PC-9 (cell line): ENCODE data around the gene SLMAP. TPM values are rescaled to one million over a fixed set of nuclear protein-coding genes. Genes with fewer than 3 reads are reported as not detected.

Source experiments
- BruUV-seq: library from RNA; stranded (reverse); fragments of 400-500 nt; replicated peaks from 2 replicates; lab custom pipeline; 2021; lab: Mats Ljungman, UMichigan
- CTCF ChIA-PET: fragments of 300-600 bp; sonication (Branson Sonifier 250); formaldehyde crosslinking; loops from one replicate; lab custom pipeline; 2022; ENCODE audit warnings: antibody characterized with exemption; lab: Charles Lee
- POLR2A ChIA-PET: fragments of 300-600 bp; sonication (Branson Sonifier 250); formaldehyde crosslinking; loops from one replicate; lab custom pipeline; 2022; ENCODE audit warnings: antibody characterized with exemption; ENCODE audit not compliant: unreplicated experiment; lab: Charles Lee
- DNase-seq, 2 experiments: peaks; one replicate each; pipeline versions ENCODE4 v3.0.0 to v3.0.0-alpha.2; 2015 to 2022; ENCODE audit warnings: mixed read lengths in 1 of 2
- H2AFZ ChIP-seq: fragments of 200-600 bp; sonication (generic); 2 replicates; pipeline ENCODE4 v1.8.1; 2017; ENCODE audit warnings: antibody characterized with exemption
- H3F3A ChIP-seq: fragments of 200-600 bp; sonication (generic); 2 replicates; pipeline ENCODE4 v1.8.1; 2017; ENCODE audit warnings: antibody characterized with exemption, mild to moderate bottlenecking, low read depth; ENCODE audit not compliant: insufficient read depth
- H3K27ac ChIP-seq: fragments of 200-600 bp; sonication (generic); 2 replicates; pipeline ENCODE4 v1.6.1; 2016; ENCODE audit warnings: mixed run types
- H3K27me3 ChIP-seq: fragments of 200-600 bp; sonication (generic); 2 replicates; pipeline ENCODE4 v1.6.1; 2016; ENCODE audit warnings: low read depth, mixed run types; ENCODE audit not compliant: insufficient read depth
- H3K36me3 ChIP-seq: fragments of 200-600 bp; sonication (generic); 2 replicates; pipeline ENCODE4 v1.6.1; 2016; ENCODE audit warnings: low read depth, mixed run types
- H3K4me1 ChIP-seq: fragments of 200-600 bp; sonication (generic); replicated peaks from 2 replicates; pipeline ENCODE4 v1.6.1; 2016; ENCODE audit warnings: mixed run types; ENCODE audit not compliant: insufficient read depth
- H3K4me2 ChIP-seq: fragments of 200-600 bp; sonication (generic); 2 replicates; pipeline ENCODE4 v1.6.1; 2017; ENCODE audit warnings: mixed run types
- H3K4me3 ChIP-seq: fragments of 200-600 bp; sonication (generic); 2 replicates; pipeline ENCODE4 v1.6.1; 2016; ENCODE audit warnings: mixed run types
- H3K79me2 ChIP-seq: fragments of 200-600 bp; sonication (generic); 2 replicates; pipeline ENCODE4 v1.6.1; 2017; ENCODE audit warnings: low read depth, mixed run types
- H3K9me2 ChIP-seq: fragments of 200-600 bp; sonication (generic); 2 replicates; pipeline ENCODE4 v1.8.1; 2017; ENCODE audit warnings: mild to moderate bottlenecking; ENCODE audit not compliant: insufficient read depth
- H3K9me3 ChIP-seq: fragments of 200-600 bp; sonication (generic); 2 replicates; pipeline ENCODE4 v1.8.1; 2016; ENCODE audit warnings: low read depth; ENCODE audit not compliant: insufficient read depth
- H4K20me1 ChIP-seq: fragments of 200-600 bp; sonication (generic); 2 replicates; pipeline ENCODE4 v1.8.1; 2017; ENCODE audit not compliant: insufficient read depth
- EZH2 ChIP-seq: fragments of 200-600 bp; sonication (generic); IDR thresholded peaks from 2 replicates; pipeline ENCODE4 v1.8.0; 2017; ENCODE audit warnings: antibody characterized with exemption, low read depth
- intact Hi-C: fragments of 100-400 bp; cut with micrococcal nuclease; formaldehyde crosslinking; loops from one replicate; pipeline ENCODE4 v1.10.0; 2022; ENCODE audit not compliant: unreplicated experiment
- total RNA-seq: library from RNA; stranded (reverse); gene quantifications from 2 replicates; pipeline ENCODE4 v1.2.3, GENCODE V29; 2021
- TF ChIP-seq, protein P1 (sequence below): fragments of 200-600 bp; sonication (generic); conservative IDR thresholded peaks from 2 replicates; pipeline ENCODE4 v1.6.1; 2017; ENCODE audit warnings: mixed run types, antibody characterized with exemption, mild to moderate bottlenecking, moderate library complexity

SLMAP gene
- total RNA-seq, 1 experiment from 2014 or later = 119 TPM

DNA sequence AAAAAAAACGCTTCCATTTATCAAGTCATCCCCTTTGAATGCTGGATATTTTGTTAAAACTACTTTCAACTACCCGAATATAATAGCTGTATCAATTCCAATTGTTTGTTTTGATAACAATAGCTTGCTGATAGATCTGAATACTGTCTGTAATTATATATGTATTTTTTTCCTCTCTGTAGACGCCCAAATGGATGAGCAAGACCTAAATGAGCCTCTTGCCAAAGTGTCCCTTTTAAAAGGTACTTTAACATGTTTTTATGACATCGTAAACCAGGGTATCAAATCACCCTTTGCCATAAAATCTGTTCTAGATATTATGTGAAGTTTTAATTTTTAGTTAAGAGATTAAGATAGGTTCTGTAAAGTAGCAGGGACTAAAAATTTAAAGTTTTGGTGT, 140.6 kb downstream of the SLMAP start:
- peaks cover 20% of the 10 kb centered on the region; the same call in 1 of the 2 replicates for H3K36me3 ChIP-seq
- no peak overlapping the region for H2AFZ ChIP-seq
- no peaks in the 10 kb centered on the region for H3F3A ChIP-seq
- no peaks in the 10 kb centered on the region for H3K27me3 ChIP-seq
- no peak overlapping the region for H3K27ac ChIP-seq
- H4K20me1 ChIP-seq = no peaks in the 10 kb centered on the region
- TF ChIP-seq EZH2 = no peak
- TF ChIP-seq, protein P1, sequence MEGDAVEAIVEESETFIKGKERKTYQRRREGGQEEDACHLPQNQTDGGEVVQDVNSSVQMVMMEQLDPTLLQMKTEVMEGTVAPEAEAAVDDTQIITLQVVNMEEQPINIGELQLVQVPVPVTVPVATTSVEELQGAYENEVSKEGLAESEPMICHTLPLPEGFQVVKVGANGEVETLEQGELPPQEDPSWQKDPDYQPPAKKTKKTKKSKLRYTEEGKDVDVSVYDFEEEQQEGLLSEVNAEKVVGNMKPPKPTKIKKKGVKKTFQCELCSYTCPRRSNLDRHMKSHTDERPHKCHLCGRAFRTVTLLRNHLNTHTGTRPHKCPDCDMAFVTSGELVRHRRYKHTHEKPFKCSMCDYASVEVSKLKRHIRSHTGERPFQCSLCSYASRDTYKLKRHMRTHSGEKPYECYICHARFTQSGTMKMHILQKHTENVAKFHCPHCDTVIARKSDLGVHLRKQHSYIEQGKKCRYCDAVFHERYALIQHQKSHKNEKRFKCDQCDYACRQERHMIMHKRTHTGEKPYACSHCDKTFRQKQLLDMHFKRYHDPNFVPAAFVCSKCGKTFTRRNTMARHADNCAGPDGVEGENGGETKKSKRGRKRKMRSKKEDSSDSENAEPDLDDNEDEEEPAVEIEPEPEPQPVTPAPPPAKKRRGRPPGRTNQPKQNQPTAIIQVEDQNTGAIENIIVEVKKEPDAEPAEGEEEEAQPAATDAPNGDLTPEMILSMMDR = no peak
- BruUV-seq = no TSS peak
- CTCF ChIA-PET = no interaction called here
- no peaks in the 10 kb centered on the region for H3K9me3 ChIP-seq
- no peaks in the 10 kb centered on the region for H3K4me1 ChIP-seq
- intact Hi-C loops = no loop called here
- no peaks in the 10 kb centered on the region for H3K79me2 ChIP-seq
- H3K4me3 ChIP-seq = no peak overlapping the region
- DNase-seq = no peak
- no peak overlapping the region for H3K4me2 ChIP-seq
- no peaks in the 10 kb centered on the region for H3K9me2 ChIP-seq
- POLR2A ChIA-PET = no interaction called here

DNA sequence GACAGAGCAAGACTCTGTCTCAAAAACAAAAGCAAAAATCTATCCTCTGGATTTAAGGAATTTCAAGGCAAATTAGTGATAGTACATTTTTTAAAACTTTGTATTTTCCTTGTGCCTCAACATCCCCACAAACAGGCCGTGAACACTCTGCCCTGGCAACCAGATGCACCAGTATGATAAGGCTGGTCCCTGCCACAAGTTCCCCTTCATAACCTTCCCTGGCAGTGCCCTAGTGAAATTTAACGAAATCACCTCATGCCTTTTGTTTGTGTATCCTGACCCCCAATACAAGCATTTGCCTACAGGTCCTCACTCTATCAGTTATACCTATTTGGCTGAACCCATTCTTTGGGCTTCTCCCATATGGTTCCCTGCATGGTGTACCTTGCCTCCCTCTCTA, 144.7 kb downstream of the SLMAP start:
- Histone ChIP-seq H3K4me2 (no peak overlapping the region), H3K36me3 (peaks cover 20% of the 10 kb centered on the region; the same call in 1 of the 2 replicates), H3K9me2 (no peaks in the 10 kb centered on the region), H3K4me3 (no peak overlapping the region), H3K4me1 (no peaks in the 10 kb centered on the region), H3K27ac (no peak overlapping the region), H3K79me2 (no peaks in the 10 kb centered on the region), H2AFZ (no peak overlapping the region), H3K27me3 (no peaks in the 10 kb centered on the region), H3F3A (0 out of 2 replicates have a peak, but pooled peaks cover 7% of the 10 kb centered on the region), H4K20me1 (no peaks in the 10 kb centered on the region), H3K9me3 (no peaks in the 10 kb centered on the region)
- ChIA-PET POLR2A (no interaction called here), CTCF (no interaction called here)
- TF ChIP-seq, protein P1 = no peak
- TF ChIP-seq EZH2 = no peak
- intact Hi-C loops = no loop called here
- BruUV-seq = no TSS peak
- no peak for DNase-seq

DNA sequence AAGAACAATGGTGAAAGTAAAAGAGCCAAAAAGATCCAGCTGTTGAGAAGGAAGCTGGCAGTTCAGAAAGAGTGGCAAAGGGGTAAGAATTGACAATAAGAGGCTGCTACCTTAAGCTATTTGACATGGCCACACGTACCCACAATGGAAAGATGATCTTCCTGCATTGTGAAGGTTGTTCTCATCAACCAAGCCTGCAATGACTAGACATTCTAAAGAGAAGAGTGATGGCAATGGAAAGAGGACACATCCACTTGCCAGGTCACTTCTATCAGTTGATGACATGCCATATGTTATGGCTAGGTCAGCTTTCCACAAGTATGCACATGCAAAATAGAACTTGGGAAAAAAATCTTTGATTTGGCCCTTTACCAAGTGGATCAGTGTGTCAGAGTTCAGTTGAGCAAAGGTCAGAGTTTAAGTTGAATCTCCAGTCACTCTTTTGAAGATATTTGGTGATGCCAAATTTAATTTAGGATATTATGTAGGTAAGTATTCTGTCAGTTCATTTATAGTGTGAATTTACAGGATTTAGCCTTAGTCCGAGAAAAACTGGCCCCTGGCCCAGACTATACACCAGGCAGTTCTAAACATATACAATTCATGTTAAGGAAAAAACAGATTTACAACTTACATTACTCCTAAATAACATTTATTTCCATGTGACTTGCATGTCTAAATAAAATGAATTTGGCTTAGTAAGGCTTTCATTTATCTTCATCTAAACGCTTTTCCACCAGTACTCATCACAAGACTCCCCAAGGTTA, 147.2 kb downstream of the SLMAP start:
- no TSS peak for BruUV-seq
- H3K9me3 ChIP-seq = no peaks in the 10 kb centered on the region
- ChIA-PET CTCF (no interaction called here), POLR2A (no interaction called here)
- no peak overlapping the region for H3K27ac ChIP-seq
- H3K9me2 ChIP-seq = no peaks in the 10 kb centered on the region
- no peaks in the 10 kb centered on the region for H4K20me1 ChIP-seq
- no peak overlapping the region for H3K4me2 ChIP-seq
- no peak for TF ChIP-seq EZH2
- TF ChIP-seq, protein P1 = no peak
- no peaks in the 10 kb centered on the region for H3K79me2 ChIP-seq
- no peak overlapping the region for H2AFZ ChIP-seq
- H3K4me1 ChIP-seq = no peaks in the 10 kb centered on the region
- no peaks in the 10 kb centered on the region for H3K27me3 ChIP-seq
- intact Hi-C loops = no loop called here
- no peak overlapping the region for H3K4me3 ChIP-seq
- H3F3A ChIP-seq = 0 out of 2 replicates have a peak, but pooled peaks cover 10% of the 10 kb centered on the region
- H3K36me3 ChIP-seq = peaks cover 15% of the 10 kb centered on the region
- DNase-seq = no peak
